Measurements from ENCODE around the gene RAP1A.

The RAP1A gene

DNA sequence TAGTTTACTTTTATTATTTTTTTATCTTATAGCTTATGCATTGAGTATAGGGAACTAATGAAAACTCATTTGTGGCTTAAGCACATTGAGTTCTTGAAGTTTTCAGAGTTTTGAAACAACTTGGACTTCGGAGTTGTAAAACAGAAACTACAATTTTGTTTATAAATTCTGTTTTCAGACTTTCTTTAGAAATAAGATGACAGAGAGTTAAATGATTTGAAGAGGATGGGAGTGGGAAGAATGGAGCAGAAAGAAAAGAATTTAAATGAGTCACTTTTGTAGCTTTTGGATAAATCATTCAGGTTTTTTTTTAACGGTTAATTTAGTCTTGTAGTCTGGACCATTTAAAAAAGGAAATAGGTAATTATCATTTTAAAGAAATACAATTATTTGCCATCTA lies 87.3 kb downstream of the RAP1A start:
- Histone ChIP-seq H3K79me2 (ENCODE audit: insufficient read depth, low read length) (no peaks in the 10 kb centered on the region), H3K9me2 (ENCODE audit: low read depth, low read length) (no peaks in the 10 kb centered on the region), H3K9ac (ENCODE audit: low read length) (no peak overlapping the region), H3F3A (ENCODE audit: insufficient read depth, low read length) (no peaks in the 10 kb centered on the region), H3K27me3 (ENCODE audit: insufficient read depth, low read length) (no peaks in the 10 kb centered on the region), H4K20me1 (ENCODE audit: insufficient read depth, low read length) (no peaks in the 10 kb centered on the region), H3K4me3 (ENCODE audit: low read depth, low read length, poor library complexity, severe bottlenecking) (no peak overlapping the region), H3K4me2 (ENCODE audit: low read length) (no peak overlapping the region), H3K36me3 (ENCODE audit: insufficient read depth, low read length) (peaks cover 65% of the 10 kb centered on the region; the same call in 1 of the 2 replicates), H2AFZ (ENCODE audit: low read length) (no peak overlapping the region), H3K27ac (ENCODE audit: low read depth, low read length, poor library complexity, severe bottlenecking) (no peak overlapping the region), H3K4me1 (ENCODE audit: insufficient read depth, low read length, severe bottlenecking) (no peaks in the 10 kb centered on the region), H3K9me3 (ENCODE audit: low read length) (no peaks in the 10 kb centered on the region)
- TF ChIP-seq, protein P1, sequence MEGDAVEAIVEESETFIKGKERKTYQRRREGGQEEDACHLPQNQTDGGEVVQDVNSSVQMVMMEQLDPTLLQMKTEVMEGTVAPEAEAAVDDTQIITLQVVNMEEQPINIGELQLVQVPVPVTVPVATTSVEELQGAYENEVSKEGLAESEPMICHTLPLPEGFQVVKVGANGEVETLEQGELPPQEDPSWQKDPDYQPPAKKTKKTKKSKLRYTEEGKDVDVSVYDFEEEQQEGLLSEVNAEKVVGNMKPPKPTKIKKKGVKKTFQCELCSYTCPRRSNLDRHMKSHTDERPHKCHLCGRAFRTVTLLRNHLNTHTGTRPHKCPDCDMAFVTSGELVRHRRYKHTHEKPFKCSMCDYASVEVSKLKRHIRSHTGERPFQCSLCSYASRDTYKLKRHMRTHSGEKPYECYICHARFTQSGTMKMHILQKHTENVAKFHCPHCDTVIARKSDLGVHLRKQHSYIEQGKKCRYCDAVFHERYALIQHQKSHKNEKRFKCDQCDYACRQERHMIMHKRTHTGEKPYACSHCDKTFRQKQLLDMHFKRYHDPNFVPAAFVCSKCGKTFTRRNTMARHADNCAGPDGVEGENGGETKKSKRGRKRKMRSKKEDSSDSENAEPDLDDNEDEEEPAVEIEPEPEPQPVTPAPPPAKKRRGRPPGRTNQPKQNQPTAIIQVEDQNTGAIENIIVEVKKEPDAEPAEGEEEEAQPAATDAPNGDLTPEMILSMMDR (IDR thresholded peaks at IDR 0.05; ENCODE audit: low read length): no peak

DNA sequence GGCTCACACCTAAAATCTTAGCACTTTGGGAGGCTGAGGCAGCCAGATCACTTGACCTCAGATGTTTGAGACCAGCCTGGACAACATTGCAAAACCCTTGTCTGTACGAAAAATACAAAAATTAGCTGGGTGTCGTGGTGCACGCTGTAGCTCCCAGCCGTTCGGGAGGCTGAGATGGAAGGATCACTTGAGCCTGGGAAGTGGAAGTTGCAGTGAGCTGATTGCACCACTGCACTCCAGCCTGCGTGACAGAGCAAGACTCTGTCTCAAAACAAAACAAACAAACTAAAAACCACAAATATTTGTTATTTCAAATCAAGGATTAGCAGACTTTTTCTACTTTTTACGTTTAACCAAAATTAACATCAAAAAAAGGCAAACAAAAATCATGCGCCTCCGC lies 88.3 kb downstream of the RAP1A start:
- TF ChIP-seq EZH2 (IDR thresholded peaks at IDR 0.05; ENCODE audit: borderline replicate concordance, low read length): no peak
- TF ChIP-seq, protein P1 (IDR thresholded peaks at IDR 0.05; ENCODE audit: low read length): no peak
- Histone ChIP-seq H3K4me3 (ENCODE audit: low read depth, low read length, poor library complexity, severe bottlenecking) (no peak overlapping the region), H3K79me2 (ENCODE audit: insufficient read depth, low read length) (no peaks in the 10 kb centered on the region), H3K27me3 (ENCODE audit: insufficient read depth, low read length) (no peaks in the 10 kb centered on the region), H3F3A (ENCODE audit: insufficient read depth, low read length) (no peaks in the 10 kb centered on the region), H2AFZ (ENCODE audit: low read length) (no peak overlapping the region), H3K36me3 (ENCODE audit: insufficient read depth, low read length) (peaks cover 57% of the 10 kb centered on the region; the same call in 1 of the 2 replicates), H3K9me3 (ENCODE audit: low read length) (no peaks in the 10 kb centered on the region), H3K9me2 (ENCODE audit: low read depth, low read length) (no peaks in the 10 kb centered on the region), H3K27ac (ENCODE audit: low read depth, low read length, poor library complexity, severe bottlenecking) (no peak overlapping the region), H3K9ac (ENCODE audit: low read length) (no peak overlapping the region), H3K4me2 (ENCODE audit: low read length) (no peak overlapping the region), H3K4me1 (ENCODE audit: insufficient read depth, low read length, severe bottlenecking) (no peaks in the 10 kb centered on the region), H4K20me1 (ENCODE audit: insufficient read depth, low read length) (no peaks in the 10 kb centered on the region)

DNA sequence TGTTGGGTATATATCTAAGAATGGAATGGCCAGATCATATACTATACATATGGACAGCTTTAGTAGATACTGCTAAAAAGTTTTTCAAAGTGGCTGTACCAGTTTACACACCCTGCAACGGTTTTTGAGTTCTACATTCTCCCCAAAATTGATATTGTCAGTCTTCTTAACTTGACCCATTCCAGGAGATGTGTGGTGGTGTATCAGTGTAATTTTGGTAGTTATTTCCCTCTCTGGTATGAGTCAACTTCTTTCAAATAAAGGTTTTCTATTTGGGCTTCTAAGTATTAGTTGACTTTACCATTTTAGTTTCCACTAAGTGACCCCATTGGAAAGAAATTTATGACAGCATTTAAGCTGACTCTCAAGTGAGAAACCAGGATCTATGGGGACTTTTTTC lies 90.4 kb downstream of the RAP1A start:
- H3K27ac ChIP-seq (ENCODE audit: low read depth, low read length, poor library complexity, severe bottlenecking): no peak overlapping the region
- H3K9ac ChIP-seq (ENCODE audit: low read length): no peak overlapping the region
- no peaks in the 10 kb centered on the region for H3K79me2 ChIP-seq (ENCODE audit: insufficient read depth, low read length)
- H3K4me3 ChIP-seq (ENCODE audit: low read depth, low read length, poor library complexity, severe bottlenecking): no peak overlapping the region
- no peak overlapping the region for H2AFZ ChIP-seq (ENCODE audit: low read length)
- no peak overlapping the region for H3K4me2 ChIP-seq (ENCODE audit: low read length)
- no peaks in the 10 kb centered on the region for H4K20me1 ChIP-seq (ENCODE audit: insufficient read depth, low read length)
- H3K27me3 ChIP-seq (ENCODE audit: insufficient read depth, low read length): no peaks in the 10 kb centered on the region
- peaks cover 36% of the 10 kb centered on the region; the same call in 1 of the 2 replicates for H3K36me3 ChIP-seq (ENCODE audit: insufficient read depth, low read length)
- no peaks in the 10 kb centered on the region for H3K4me1 ChIP-seq (ENCODE audit: insufficient read depth, low read length, severe bottlenecking)
- 0 out of 2 replicates have a peak, but pooled peaks cover 3% of the 10 kb centered on the region for H3F3A ChIP-seq (ENCODE audit: insufficient read depth, low read length)
- H3K9me3 ChIP-seq (ENCODE audit: low read length): no peaks in the 10 kb centered on the region
- H3K9me2 ChIP-seq (ENCODE audit: low read depth, low read length): no peaks in the 10 kb centered on the region
- no peak for TF ChIP-seq EZH2 (IDR thresholded peaks at IDR 0.05; ENCODE audit: borderline replicate concordance, low read length)
- TF ChIP-seq, protein P1 (IDR thresholded peaks at IDR 0.05; ENCODE audit: low read length): no peak

All from OCI-LY1 (cell line).